ENCODE data around the gene TMEM18.

- no peak for TF ChIP-seq POLR2AphosphoS5 (IDR thresholded peaks at IDR 0.05; ENCODE audit: borderline replicate concordance, low read depth, low read length)
- TF ChIP-seq EZH2 (IDR thresholded peaks at IDR 0.05), result no peak
These were observed 1.8 kb upstream of the TMEM18 start for GRCh38 chr2:678964-679363.

All from SK-N-MC (cell line).